LNCaP clone FGC (cell line): ENCODE results near the gene SEL1L3.
A peak's percentile ranks its signal among the peaks of the same experiment; 100 is the strongest.

Experiments
- DNase-seq: peaks from one replicate; pipeline ENCODE4 v3.0.0-alpha.2; 2011; ENCODE audit warnings: low read depth
- H3K4me3 ChIP-seq: 2 replicates; pipeline ENCODE4 v1.5.1; 2011; ENCODE audit warnings: mild to moderate bottlenecking, low read depth, low read length, control low read depth
- CTCF ChIP-seq: IDR thresholded peaks from 2 replicates; pipeline ENCODE4 v1.5.1; 2012; ENCODE audit warnings: mild to moderate bottlenecking; ENCODE audit not compliant: control insufficient read depth, insufficient read depth; ENCODE audit errors: extremely low read depth

The SEL1L3 gene

GRCh38 chr4:25795091-25795490 lies 67.7 kb downstream of the SEL1L3 start:
- H3K4me3 ChIP-seq = no peak overlapping the region
- DNase-seq = no peak
- no peak for TF ChIP-seq CTCF

- DNase-seq = no peak
These were observed 69.9 kb downstream of the SEL1L3 start for GRCh38 chr4:25792876-25793275.

GRCh38 chr4:25792200-25792791 lies 70.5 kb downstream of the SEL1L3 start:
- DNase-seq = peak; percentile 40
- TF ChIP-seq CTCF = peak; percentile 79
- no peak overlapping the region for H3K4me3 ChIP-seq

More at GRCh38 chr4:25792876-25793275, 69.9 kb downstream of the SEL1L3 start:
- no peak for TF ChIP-seq CTCF
- H3K4me3 ChIP-seq = no peak overlapping the region

- no peak overlapping the region for H3K4me3 ChIP-seq
- TF ChIP-seq CTCF = no peak
- DNase-seq = no peak
These were observed 72.8 kb downstream of the SEL1L3 start for GRCh38 chr4:25790024-25790423.

GRCh38 chr4:25788703-25789238 lies 74.0 kb downstream of the SEL1L3 start:
- TF ChIP-seq CTCF = no peak
- H3K4me3 ChIP-seq = no peak overlapping the region
- no peak for DNase-seq

GRCh38 chr4:25786497-25787065 lies 76.2 kb downstream of the SEL1L3 start:
- no peak for TF ChIP-seq CTCF
- no peak overlapping the region for H3K4me3 ChIP-seq
- DNase-seq = no peak
